Natural killer cell (primary cell): Measurements from ENCODE around the gene STEAP4. TPM values are rescaled to one million over a fixed set of nuclear protein-coding genes. Genes with fewer than 3 reads are reported as not detected.

Experiments used
- ATAC-seq, 3 donors: fragments of 150-1000 bp in 2 of 3; fragments of 200-7000 bp in 1 of 3; cut with Tn5 transposase; 1 replicate in 1 of 3; 2 replicates in 2 of 3; pipeline ENCODE4 v1.10.0; 2021; ENCODE audit warnings: mild to moderate bottlenecking in 2 of 3, moderate library complexity in 2 of 3
- DNase-seq, 2 donors: peaks; one replicate each; pipeline versions ENCODE4 v3.0.0 to v3.0.0-alpha.2; 2013 to 2021; ENCODE audit warnings: mixed read lengths in 1 of 2
- H3K27ac ChIP-seq: one replicate; pipeline ENCODE4 v1.5.1; 2013; ENCODE audit warnings: mild to moderate bottlenecking, low read length
- H3K27me3 ChIP-seq: one replicate; pipeline ENCODE4 v1.6.1; 2013; ENCODE audit warnings: low read length; ENCODE audit not compliant: control insufficient read depth, insufficient read depth
- H3K36me3 ChIP-seq: one replicate; pipeline ENCODE4 v1.6.1; 2013; ENCODE audit warnings: low read length; ENCODE audit not compliant: control insufficient read depth, insufficient read depth
- H3K4me1 ChIP-seq: one replicate; pipeline ENCODE4 v1.6.1; 2013; ENCODE audit warnings: low read length; ENCODE audit not compliant: control insufficient read depth, insufficient read depth
- H3K4me3 ChIP-seq: one replicate; pipeline ENCODE4 v1.5.1; 2013; ENCODE audit warnings: low read length
- H3K9me3 ChIP-seq: one replicate; pipeline ENCODE4 v1.6.1; 2013; ENCODE audit warnings: low read length; ENCODE audit not compliant: control insufficient read depth, insufficient read depth
- H3K27ac Mint-ChIP-seq, 2 donors: one replicate each; pipeline ENCODE4 v1.8.0; 2022; ENCODE audit warnings: mild to moderate bottlenecking in 2 of 2, mixed read lengths in 2 of 2, moderate library complexity in 1 of 2
- H3K27me3 Mint-ChIP-seq, 2 donors: one replicate each; pipeline ENCODE4 v1.8.0; 2022; ENCODE audit warnings: low read depth in 2 of 2, mixed read lengths in 2 of 2
- H3K36me3 Mint-ChIP-seq: one replicate; pipeline ENCODE4 v1.8.0; 2022; ENCODE audit warnings: mixed read lengths
- H3K4me1 Mint-ChIP-seq, 2 donors: one replicate each; pipeline ENCODE4 v1.8.0; 2022; ENCODE audit warnings: mixed read lengths in 2 of 2
- H3K4me3 Mint-ChIP-seq: one replicate; pipeline ENCODE4 v1.8.0; 2022; ENCODE audit warnings: mild to moderate bottlenecking, moderate library complexity, mixed read lengths
- H3K9me3 Mint-ChIP-seq, 2 donors: one replicate each; pipeline ENCODE4 v1.8.0; 2022; ENCODE audit warnings: mixed read lengths in 2 of 2
- WGBS: methylation state at CpG from one replicate; pipeline ENCODE4 v1.1.7; 2013; ENCODE audit warnings: missing lambda C conversion rate; ENCODE audit not compliant: insufficient coverage; 5-methylcytosine and 5-hydroxymethylcytosine counted together
- intact Hi-C: fragments of 100-400 bp; cut with micrococcal nuclease; formaldehyde crosslinking; loops from one replicate; pipeline ENCODE4 v1.14.2; 2022
- total RNA-seq, 4 donors: library from RNA; stranded (reverse); fragments of 120-200 nt in 1 of 4; gene quantifications; one replicate each; pipeline versions ENCODE4 v1.2.3 to v1.2.4, GENCODE V29; 2013 to 2022
- TF ChIP-seq, protein P1 (sequence below): fragments of 200-600 bp; IDR thresholded peaks from one replicate; pipeline ENCODE4 v1.8.0; 2022; ENCODE audit warnings: antibody characterized with exemption

STEAP4 gene
- total RNA-seq, 3 donors from 2014 or later (not counting 1 experiment from before 2014, with no cell fraction given), result 0.18 to 3.0 TPM; not detected in 1

DNA sequence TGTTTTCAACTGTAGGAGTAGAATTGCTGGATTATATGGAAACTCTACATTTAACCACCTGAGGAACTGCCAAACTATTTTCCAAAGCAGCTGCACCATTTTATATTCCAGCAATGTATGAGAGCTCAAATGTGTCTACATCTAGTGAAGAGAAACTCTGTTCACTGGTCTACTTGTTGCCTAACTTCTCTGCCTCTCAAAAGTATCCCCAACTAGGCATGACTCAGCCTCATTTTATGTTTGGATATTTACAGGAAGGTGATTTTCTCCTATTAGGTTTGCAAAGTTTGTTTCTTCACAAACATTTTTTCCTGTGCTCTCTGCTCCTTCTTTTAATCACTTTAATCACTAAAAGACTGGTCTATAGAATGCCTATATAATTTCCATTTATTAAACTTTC, 49.8 kb downstream of the STEAP4 start:
- H3K36me3 ChIP-seq, result no peaks in the 10 kb centered on the region
- Mint-ChIP-seq H3K27ac (no peak overlapping the region), H3K27me3 (peaks cover 0 to 11% of the 10 kb centered on the region in 2 donors), H3K4me3 (no peak overlapping the region), H3K4me1 (no peaks in the 10 kb centered on the region), H3K9me3 (peaks cover 6 to 12% of the 10 kb centered on the region in 2 donors), H3K36me3 (peaks cover 13% of the 10 kb centered on the region)
- no peaks in the 10 kb centered on the region for H3K27me3 ChIP-seq
- intact Hi-C loops, result no loop called here
- no peaks in the 10 kb centered on the region for H3K4me1 ChIP-seq
- H3K9me3 ChIP-seq, result peaks cover 7% of the 10 kb centered on the region
- no peak overlapping the region for H3K4me3 ChIP-seq
- DNase-seq (no peak), ATAC-seq (no peak)
- TF ChIP-seq, protein P1, sequence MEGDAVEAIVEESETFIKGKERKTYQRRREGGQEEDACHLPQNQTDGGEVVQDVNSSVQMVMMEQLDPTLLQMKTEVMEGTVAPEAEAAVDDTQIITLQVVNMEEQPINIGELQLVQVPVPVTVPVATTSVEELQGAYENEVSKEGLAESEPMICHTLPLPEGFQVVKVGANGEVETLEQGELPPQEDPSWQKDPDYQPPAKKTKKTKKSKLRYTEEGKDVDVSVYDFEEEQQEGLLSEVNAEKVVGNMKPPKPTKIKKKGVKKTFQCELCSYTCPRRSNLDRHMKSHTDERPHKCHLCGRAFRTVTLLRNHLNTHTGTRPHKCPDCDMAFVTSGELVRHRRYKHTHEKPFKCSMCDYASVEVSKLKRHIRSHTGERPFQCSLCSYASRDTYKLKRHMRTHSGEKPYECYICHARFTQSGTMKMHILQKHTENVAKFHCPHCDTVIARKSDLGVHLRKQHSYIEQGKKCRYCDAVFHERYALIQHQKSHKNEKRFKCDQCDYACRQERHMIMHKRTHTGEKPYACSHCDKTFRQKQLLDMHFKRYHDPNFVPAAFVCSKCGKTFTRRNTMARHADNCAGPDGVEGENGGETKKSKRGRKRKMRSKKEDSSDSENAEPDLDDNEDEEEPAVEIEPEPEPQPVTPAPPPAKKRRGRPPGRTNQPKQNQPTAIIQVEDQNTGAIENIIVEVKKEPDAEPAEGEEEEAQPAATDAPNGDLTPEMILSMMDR, result no peak
- H3K27ac ChIP-seq, result no peak overlapping the region

DNA sequence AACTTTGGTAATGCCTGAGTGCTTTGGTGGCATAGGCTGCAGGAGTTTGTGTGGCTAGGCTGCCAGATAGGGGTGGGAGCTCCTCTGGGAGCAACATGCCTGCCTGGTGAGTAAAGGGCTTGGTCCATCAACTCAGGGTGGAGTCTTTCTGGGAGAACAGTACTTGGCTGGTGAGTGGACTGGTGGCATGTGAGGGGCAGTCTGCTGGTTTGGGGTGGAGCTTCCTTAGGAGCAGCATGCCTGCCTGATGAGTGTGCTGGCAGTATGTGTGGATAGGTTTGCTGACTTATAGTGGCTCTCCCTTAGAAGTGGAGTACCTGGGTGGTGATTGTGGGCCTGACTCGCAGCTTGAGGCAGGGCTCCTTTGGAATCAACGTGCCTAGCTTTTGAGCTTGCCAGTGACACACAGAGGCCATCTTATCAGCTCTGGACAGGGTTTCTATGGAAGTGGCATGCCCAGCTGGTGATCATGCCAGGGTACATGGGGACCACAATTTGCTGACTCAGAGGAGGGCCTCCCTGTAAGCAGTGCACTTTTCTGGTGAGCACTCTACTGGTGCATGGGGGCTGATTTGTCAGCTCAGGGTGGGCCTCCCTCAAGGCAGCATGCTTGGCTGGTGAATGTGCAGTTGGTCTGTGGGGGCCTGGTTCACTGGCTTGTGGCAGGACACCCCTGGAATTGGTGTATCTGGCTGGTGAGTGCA, 51.8 kb downstream of the STEAP4 start:
- no peaks in the 10 kb centered on the region for H3K27me3 ChIP-seq
- Mint-ChIP-seq H3K9me3 (peaks cover 6 to 12% of the 10 kb centered on the region in 2 donors), H3K27me3 (peaks cover 0 to 11% of the 10 kb centered on the region in 2 donors), H3K4me3 (no peak overlapping the region), H3K36me3 (peaks cover 13% of the 10 kb centered on the region), H3K4me1 (no peaks in the 10 kb centered on the region), H3K27ac (no peak overlapping the region)
- H3K36me3 ChIP-seq, result no peaks in the 10 kb centered on the region
- H3K4me3 ChIP-seq, result no peak overlapping the region
- 82% methylated on average over 2 of the region's 2 CpGs for WGBS
- H3K9me3 ChIP-seq, result peaks cover 7% of the 10 kb centered on the region
- no peak overlapping the region for H3K27ac ChIP-seq
- intact Hi-C loops, result no loop called here
- no peaks in the 10 kb centered on the region for H3K4me1 ChIP-seq
- ATAC-seq, result no peak
- TF ChIP-seq, protein P1, result no peak
- no peak for DNase-seq

DNA sequence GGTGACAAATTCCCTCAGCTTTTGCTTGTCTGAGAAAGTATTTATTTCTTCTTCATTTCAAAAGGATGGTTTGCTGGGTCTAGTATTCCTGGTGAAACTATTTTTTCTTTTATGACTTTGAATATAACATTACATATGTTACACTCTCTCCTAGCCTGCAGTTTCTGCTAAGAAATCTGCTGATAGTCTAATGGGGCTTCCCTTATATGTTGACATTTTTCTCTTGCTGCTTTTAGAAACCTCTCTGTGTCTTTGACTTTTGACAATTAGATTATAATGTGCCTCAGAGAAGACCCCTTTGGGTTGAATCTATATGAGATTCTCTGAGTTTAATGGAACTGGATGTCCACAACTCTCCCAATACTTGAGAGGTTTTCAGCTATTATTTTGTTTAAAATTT, 53.1 kb downstream of the STEAP4 start:
- Mint-ChIP-seq H3K27me3 (peaks cover 8 to 11% of the 10 kb centered on the region in 2 donors), H3K9me3 (peaks cover 6 to 12% of the 10 kb centered on the region in 2 donors), H3K4me1 (no peaks in the 10 kb centered on the region), H3K27ac (no peak overlapping the region), H3K4me3 (no peak overlapping the region), H3K36me3 (peaks cover 13% of the 10 kb centered on the region)
- TF ChIP-seq, protein P1, result no peak
- H3K27me3 ChIP-seq, result no peaks in the 10 kb centered on the region
- ATAC-seq (no peak), DNase-seq (no peak)
- no peaks in the 10 kb centered on the region for H3K36me3 ChIP-seq
- intact Hi-C loops, result no loop called here
- no peaks in the 10 kb centered on the region for H3K4me1 ChIP-seq
- H3K4me3 ChIP-seq, result no peak overlapping the region
- peaks cover 7% of the 10 kb centered on the region for H3K9me3 ChIP-seq
- no peak overlapping the region for H3K27ac ChIP-seq

DNA sequence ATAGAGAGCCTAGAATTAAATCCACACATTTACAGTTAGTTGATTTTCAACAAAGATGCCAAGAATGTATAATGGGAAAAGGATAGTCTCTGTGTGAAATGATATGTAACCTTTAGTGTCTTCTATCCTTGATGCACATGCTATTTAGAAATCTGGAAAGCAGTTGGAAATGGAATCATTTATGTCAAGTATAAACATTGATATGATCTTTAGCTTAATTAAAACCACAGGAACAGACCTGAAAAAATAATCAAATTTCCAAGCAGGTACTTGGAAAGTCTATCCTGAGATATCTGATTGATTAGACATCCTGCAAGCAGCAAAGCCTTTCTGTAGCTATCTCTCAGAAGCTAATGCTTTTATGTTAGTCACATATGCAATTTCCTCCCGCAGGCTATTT, 62.4 kb downstream of the STEAP4 start:
- H3K27ac Mint-ChIP-seq, result no peak overlapping the region
- no CpG with 5 or more reads among the region's 1 CpG for WGBS
- no peaks in the 10 kb centered on the region for H3K4me1 Mint-ChIP-seq

More for the DNA sequence above, 62.4 kb downstream of the STEAP4 start:
- H3K27ac ChIP-seq, result no peak overlapping the region
- H3K4me1 ChIP-seq, result no peaks in the 10 kb centered on the region
- Mint-ChIP-seq H3K27me3 (peaks cover 18 to 47% of the 10 kb centered on the region in 2 donors), H3K9me3 (no peaks in the 10 kb centered on the region), H3K36me3 (no peaks in the 10 kb centered on the region), H3K4me3 (no peak overlapping the region)
- no peaks in the 10 kb centered on the region for H3K36me3 ChIP-seq
- ATAC-seq, result no peak
- no peak for DNase-seq
- H3K27me3 ChIP-seq, result no peaks in the 10 kb centered on the region
- TF ChIP-seq, protein P1, result no peak
- intact Hi-C loops, result loop anchor here (10.0 kb wide), 1 partner anchor 1381 kb away; no protein-coding TSS in a partner anchor
- no peak overlapping the region for H3K4me3 ChIP-seq
- no peaks in the 10 kb centered on the region for H3K9me3 ChIP-seq
